Measurements from ENCODE around the gene G6PC1. TPM values are rescaled to one million over a fixed set of nuclear protein-coding genes. Genes with fewer than 3 reads are reported as not detected.
A peak's percentile ranks its signal among the peaks of the same experiment; 100 is the strongest.

Gene G6PC1
- total RNA-seq, 2 donors from 2014 or later, result not detected

DNA sequence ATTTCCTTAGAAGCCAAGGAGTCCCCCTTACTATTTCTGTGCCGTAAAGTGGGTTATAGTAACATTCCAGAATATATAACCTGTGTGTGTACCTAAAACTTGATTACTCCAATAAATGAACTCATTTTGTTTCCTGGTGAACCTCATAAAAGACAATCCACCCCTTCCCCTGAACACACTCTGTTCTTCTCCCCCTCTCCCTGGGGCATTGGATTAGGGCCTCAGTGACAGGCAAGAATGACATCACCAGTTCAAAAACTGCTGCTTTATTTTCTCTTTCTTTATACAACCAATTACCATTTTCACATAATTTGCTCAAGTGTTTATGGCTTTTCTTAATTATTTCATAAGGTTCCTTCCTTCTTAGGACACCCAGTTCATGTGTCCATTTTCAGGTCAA is 46.2 kb downstream of the G6PC1 start:
- Histone ChIP-seq H3K27me3 (replicated peaks; ENCODE audit: insufficient read depth) (no peaks in the 10 kb centered on the region), H3K9me3 (no peaks in the 10 kb centered on the region), H3K4me3 (no peak overlapping the region), H3K4me1 (ENCODE audit: control insufficient read depth in 1 of 2, low read depth in 2 of 2) (peaks cover 4 to 22% of the 10 kb centered on the region in 2 donors), H3K27ac (peak overlapping the region; percentile 54 to 69), H3K36me3 (peaks cover 18% of the 10 kb centered on the region)
- ATAC-seq (ENCODE audit: insufficient number of reproducible peaks, low FRiP score, low read depth) (no peak), DNase-seq (ENCODE audit: low spot score) (no peak)
- TF ChIP-seq, protein P1, sequence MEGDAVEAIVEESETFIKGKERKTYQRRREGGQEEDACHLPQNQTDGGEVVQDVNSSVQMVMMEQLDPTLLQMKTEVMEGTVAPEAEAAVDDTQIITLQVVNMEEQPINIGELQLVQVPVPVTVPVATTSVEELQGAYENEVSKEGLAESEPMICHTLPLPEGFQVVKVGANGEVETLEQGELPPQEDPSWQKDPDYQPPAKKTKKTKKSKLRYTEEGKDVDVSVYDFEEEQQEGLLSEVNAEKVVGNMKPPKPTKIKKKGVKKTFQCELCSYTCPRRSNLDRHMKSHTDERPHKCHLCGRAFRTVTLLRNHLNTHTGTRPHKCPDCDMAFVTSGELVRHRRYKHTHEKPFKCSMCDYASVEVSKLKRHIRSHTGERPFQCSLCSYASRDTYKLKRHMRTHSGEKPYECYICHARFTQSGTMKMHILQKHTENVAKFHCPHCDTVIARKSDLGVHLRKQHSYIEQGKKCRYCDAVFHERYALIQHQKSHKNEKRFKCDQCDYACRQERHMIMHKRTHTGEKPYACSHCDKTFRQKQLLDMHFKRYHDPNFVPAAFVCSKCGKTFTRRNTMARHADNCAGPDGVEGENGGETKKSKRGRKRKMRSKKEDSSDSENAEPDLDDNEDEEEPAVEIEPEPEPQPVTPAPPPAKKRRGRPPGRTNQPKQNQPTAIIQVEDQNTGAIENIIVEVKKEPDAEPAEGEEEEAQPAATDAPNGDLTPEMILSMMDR (IDR thresholded peaks at IDR 0.05), result no peak

DNA sequence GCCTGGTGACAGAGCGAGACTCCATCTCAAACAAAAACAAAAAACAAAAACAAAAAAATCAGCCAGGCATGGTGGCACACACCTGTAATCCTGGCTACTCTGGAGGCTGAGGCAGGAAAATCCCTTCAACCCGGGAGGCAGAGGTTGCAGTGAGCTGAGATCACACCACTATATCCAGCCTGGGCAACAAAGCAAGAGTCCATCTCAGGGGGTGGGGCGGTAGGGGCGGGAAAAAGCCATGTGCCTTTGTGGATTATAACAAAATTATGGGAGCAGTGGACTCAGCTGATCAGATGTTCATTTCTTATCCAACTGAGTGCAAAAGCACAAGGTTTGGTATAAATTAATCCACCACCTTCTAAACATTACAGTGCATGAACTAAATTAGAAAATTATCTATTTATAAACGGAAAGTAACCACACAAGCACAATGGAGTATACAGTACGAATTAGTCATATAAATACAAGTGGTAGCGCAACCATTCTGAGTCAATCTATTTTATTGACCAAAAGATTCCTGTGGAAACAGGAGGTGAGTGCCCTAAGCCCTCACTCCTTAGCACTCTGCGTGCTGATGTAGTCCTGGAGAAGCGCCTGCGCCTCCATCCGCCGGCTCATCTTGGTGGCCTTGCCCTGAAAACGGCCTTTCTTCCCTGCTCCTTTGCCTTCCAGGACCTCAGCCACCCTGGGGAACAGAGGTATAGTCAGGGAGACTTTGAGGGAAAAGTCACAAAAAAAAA is 49.6 kb downstream of the G6PC1 start:
- TF ChIP-seq, protein P1 (IDR thresholded peaks at IDR 0.05), result no peak
- Histone ChIP-seq H3K27me3 (replicated peaks; ENCODE audit: insufficient read depth) (no peaks in the 10 kb centered on the region), H3K27ac (no peak overlapping the region), H3K9me3 (no peaks in the 10 kb centered on the region), H3K4me3 (no peak overlapping the region), H3K4me1 (ENCODE audit: control insufficient read depth in 1 of 2, low read depth in 2 of 2) (peaks cover 4 to 7% of the 10 kb centered on the region in 2 donors), H3K36me3 (peaks cover 49% of the 10 kb centered on the region)
- DNase-seq (ENCODE audit: low spot score) (no peak), ATAC-seq (ENCODE audit: insufficient number of reproducible peaks, low FRiP score, low read depth) (no peak)

Other genes starting within 250 kb of the G6PC1 start
- gene TUBG2, start 241.5 kb upstream of the G6PC1 start, total RNA-seq, result 10 to 100 TPM; 47.2 to 49.0 TPM
- 10 to 100 TPM; 54.8 to 59.2 TPM for gene PLEKHH3, start 223.8 kb upstream of the G6PC1 start, total RNA-seq
- 1 to 10 TPM; 3.2 to 3.4 TPM for gene CCR10, start 219.0 kb upstream of the G6PC1 start, total RNA-seq
- 10 to 100 TPM in 1 of 2 donors, 1 to 10 TPM in 1; 9.1 to 19.6 TPM for gene CNTNAP1, start 218.3 kb upstream of the G6PC1 start, total RNA-seq
- gene EZH1, start 155.8 kb upstream of the G6PC1 start, total RNA-seq, result 10 to 100 TPM; 66.3 to 75.2 TPM
- 10 to 100 TPM; 11.0 to 32.3 TPM for gene RAMP2, start 139.6 kb upstream of the G6PC1 start, total RNA-seq
- gene VPS25, start 127.3 kb upstream of the G6PC1 start, total RNA-seq, result 10 to 100 TPM; 18.5 to 24.2 TPM
- not detected for gene WNK4, start 120.2 kb upstream of the G6PC1 start, total RNA-seq
- 10 to 100 TPM; 34.3 to 36.1 TPM for gene COA3, start 102.1 kb upstream of the G6PC1 start, total RNA-seq
- not detected for gene CNTD1, start 101.9 kb upstream of the G6PC1 start, total RNA-seq
- 100 to 1,000 TPM in 1 of 2 donors, 10 to 100 TPM in 1; 99.6 to 122 TPM for gene BECN1, start 76.5 kb upstream of the G6PC1 start, total RNA-seq
- gene PSME3, start 67.4 kb upstream of the G6PC1 start, total RNA-seq, result 10 to 100 TPM; 41.2 to 82.5 TPM
- gene AOC2, start 56.2 kb upstream of the G6PC1 start, total RNA-seq, result 1 to 10 TPM in 1 of 2 donors, under 1 TPM in 1; 0.68 to 2.8 TPM
- gene AOC3, start 49.6 kb upstream of the G6PC1 start, total RNA-seq, result 100 to 1,000 TPM; 117 to 146 TPM
- 10 to 100 TPM; 26.0 to 35.5 TPM for gene AARSD1, start 63.7 kb downstream of the G6PC1 start, total RNA-seq
- gene PTGES3L, start 79.3 kb downstream of the G6PC1 start, total RNA-seq, result 1 to 10 TPM; 1.5 to 2.0 TPM
- gene RUNDC1, start 79.8 kb downstream of the G6PC1 start, total RNA-seq, result 10 to 100 TPM; 16.6 to 17.9 TPM
- gene RPL27, start 97.6 kb downstream of the G6PC1 start, total RNA-seq, result 100 to 1,000 TPM; 535 to 569 TPM
- 10 to 100 TPM; 34.4 to 34.8 TPM for gene IFI35, start 106.0 kb downstream of the G6PC1 start, total RNA-seq
- gene VAT1, start 121.6 kb downstream of the G6PC1 start, total RNA-seq, result 100 to 1,000 TPM in 1 of 2 donors, 10 to 100 TPM in 1; 91.5 to 158 TPM
- 1 to 10 TPM in 1 of 2 donors, under 1 TPM in 1; 0.81 to 2.4 TPM for gene RND2, start 124.4 kb downstream of the G6PC1 start, total RNA-seq
- 10 to 100 TPM in 1 of 2 donors, 1 to 10 TPM in 1; 8.6 to 21.1 TPM for gene BRCA1, start 224.6 kb downstream of the G6PC1 start, total RNA-seq